ENCODE measurements around the gene SLC2A1.

SLC2A1 gene

GRCh38 chr1:42958488-42959319 lies at the start of gene SLC2A1:
SLC2A1 (minus strand) TSS chr1:42958868; CDS start chr1:42958651, 217 bp downstream.
- peak within 1 kb of the TSS; percentile 79 to 88 for H3K4me3 ChIP-seq (replicated peaks in 1 of 2; ENCODE audit: low read depth in 2 of 2, low read length in 2 of 2)
- no peak for TF ChIP-seq CTCF (IDR thresholded peaks at IDR 0.05; ENCODE audit: low read depth, low read length)
- peak; percentile 93 to 94 for DNase-seq (ENCODE audit: low read depth in 2 of 2)

GRCh38 chr1:43007377-43008114 lies 48.9 kb upstream of the SLC2A1 start:
- DNase-seq (ENCODE audit: low read depth in 2 of 2) = no peak
- no peak overlapping the region for H3K4me3 ChIP-seq (replicated peaks in 1 of 2; ENCODE audit: low read depth in 2 of 2, low read length in 2 of 2)
- TF ChIP-seq CTCF (IDR thresholded peaks at IDR 0.05; ENCODE audit: low read depth, low read length) = no peak

- no peak overlapping the region for H3K4me3 ChIP-seq (replicated peaks in 1 of 2; ENCODE audit: low read depth in 2 of 2, low read length in 2 of 2)
- no peak for TF ChIP-seq CTCF (IDR thresholded peaks at IDR 0.05; ENCODE audit: low read depth, low read length)
- DNase-seq (ENCODE audit: low read depth in 2 of 2) = no peak
These were observed 47.0 kb upstream of the SLC2A1 start for GRCh38 chr1:43005460-43006361.

DNA sequence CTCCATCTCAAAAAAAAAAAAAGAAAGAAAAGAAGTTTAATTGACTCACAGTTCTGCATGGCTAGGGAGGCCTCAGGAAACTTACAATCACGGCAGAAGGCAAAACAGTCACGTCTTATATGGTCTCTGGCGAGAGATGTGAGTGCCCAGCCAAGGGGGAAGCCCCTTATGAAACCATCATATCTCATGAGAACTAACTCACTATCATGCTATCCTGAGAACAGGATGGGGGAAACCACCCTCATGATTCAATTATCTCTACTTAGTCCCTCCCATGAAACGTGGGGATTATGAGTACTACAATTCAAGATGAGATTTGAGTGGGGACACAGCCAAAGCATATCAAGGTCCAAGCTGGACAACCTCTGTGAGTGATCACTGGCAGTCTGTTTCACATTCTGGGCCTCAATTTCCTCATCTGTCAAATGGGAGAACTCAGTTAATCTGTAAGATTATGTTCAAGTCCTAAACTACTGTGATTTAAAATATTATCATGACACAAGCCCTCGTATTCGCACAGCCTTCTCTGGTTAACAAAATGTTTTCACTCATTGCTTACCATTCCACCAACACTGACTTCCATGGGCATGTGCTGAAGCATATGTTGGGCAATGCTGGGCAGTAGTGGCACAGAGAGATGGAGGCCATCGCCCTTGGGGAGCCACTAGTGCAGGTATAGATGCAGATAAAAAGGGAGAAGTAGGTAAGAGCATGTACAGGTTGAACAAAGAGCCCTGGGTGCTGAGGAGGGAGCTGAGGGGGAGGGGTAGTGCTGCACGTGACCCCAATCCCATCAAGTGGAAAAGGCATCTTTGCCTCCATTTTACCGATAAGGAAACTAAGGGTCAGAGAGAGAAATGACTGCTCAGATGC lies 46.2 kb upstream of the SLC2A1 start:
- DNase-seq (ENCODE audit: low read depth in 2 of 2) = no peak
- no peak overlapping the region for H3K4me3 ChIP-seq (replicated peaks in 1 of 2; ENCODE audit: low read depth in 2 of 2, low read length in 2 of 2)
- no peak for TF ChIP-seq CTCF (IDR thresholded peaks at IDR 0.05; ENCODE audit: low read depth, low read length)

GRCh38 chr1:43002766-43003165 lies 44.1 kb upstream of the SLC2A1 start:
- TF ChIP-seq CTCF (IDR thresholded peaks at IDR 0.05; ENCODE audit: low read depth, low read length) = no peak
- DNase-seq (ENCODE audit: low read depth in 2 of 2) = no peak

More at GRCh38 chr1:43002766-43003165, 44.1 kb upstream of the SLC2A1 start:
- no peak overlapping the region for H3K4me3 ChIP-seq (replicated peaks in 1 of 2; ENCODE audit: low read depth in 2 of 2, low read length in 2 of 2)

Data from cardiac fibroblast (primary cell).